ENCODE results near the gene COL16A1.

GRCh38 chr1:31687601-31688000 is 16.2 kb downstream of the COL16A1 start:
- TF ChIP-seq CTCF (IDR thresholded peaks at IDR 0.05): no peak
- no peak for TF ChIP-seq POLR2A (IDR thresholded peaks at IDR 0.05)
- TF ChIP-seq EP300 (IDR thresholded peaks at IDR 0.05): no peak

All from ovary (tissue), 3 donors.